Memory B cell (primary cell): Measurements from ENCODE around the gene TLR7.
A peak's percentile ranks its signal among the peaks of the same experiment; 100 is the strongest.

Experiments
- ATAC-seq: fragments of 150-1000 bp; cut with Tn5 transposase; 2 replicates; pipeline ENCODE4 v1.10.0; 2021; ENCODE audit warnings: low read depth, mild to moderate bottlenecking, moderate library complexity
- DNase-seq, 2 donors: peaks; one replicate each; pipeline ENCODE4 v3.0.0; 2022; ENCODE audit warnings: low spot score in 2 of 2
- H3K27ac Mint-ChIP-seq: one replicate; pipeline ENCODE4 v1.8.0; 2022; ENCODE audit warnings: mild to moderate bottlenecking, moderate library complexity, mixed read lengths
- H3K27me3 Mint-ChIP-seq: one replicate; pipeline ENCODE4 v1.8.0; 2022; ENCODE audit warnings: mixed read lengths
- H3K36me3 Mint-ChIP-seq: one replicate; pipeline ENCODE4 v1.8.0; 2022; ENCODE audit warnings: mild to moderate bottlenecking, mixed read lengths
- H3K4me1 Mint-ChIP-seq: one replicate; pipeline ENCODE4 v1.8.0; 2022; ENCODE audit warnings: mixed read lengths
- H3K4me3 Mint-ChIP-seq: one replicate; pipeline ENCODE4 v1.8.0; 2022; ENCODE audit warnings: mild to moderate bottlenecking, moderate library complexity, mixed read lengths
- H3K9me3 Mint-ChIP-seq: one replicate; pipeline ENCODE4 v1.8.0; 2022; ENCODE audit warnings: mixed read lengths

The TLR7 gene

DNA sequence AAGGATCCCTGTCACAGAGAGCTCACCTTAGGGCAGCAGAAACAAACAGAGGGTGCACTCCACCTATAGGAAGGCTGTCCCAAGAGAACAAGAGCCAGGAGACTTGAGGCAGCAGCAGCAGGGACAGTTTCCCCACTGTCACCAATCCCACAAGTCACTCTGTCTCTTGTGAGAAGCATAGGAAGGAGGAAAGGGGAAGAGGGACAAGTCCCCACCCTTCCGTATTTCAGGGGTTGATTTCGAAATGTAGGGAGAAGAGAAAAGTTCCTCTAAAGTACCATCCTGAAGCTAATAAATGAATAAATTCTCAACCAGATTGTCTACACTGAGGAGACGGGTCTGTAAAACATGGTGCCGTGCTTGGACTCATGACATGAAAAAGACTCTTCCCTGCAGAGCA is 30.1 kb downstream of the TLR7 start:
- no peaks in the 10 kb centered on the region for H3K36me3 Mint-ChIP-seq
- H3K27me3 Mint-ChIP-seq: no peaks in the 10 kb centered on the region
- H3K4me1 Mint-ChIP-seq: peaks cover 19% of the 10 kb centered on the region
- H3K27ac Mint-ChIP-seq: no peak overlapping the region
- no peak overlapping the region for H3K4me3 Mint-ChIP-seq
- no peak for ATAC-seq
- no peak for DNase-seq
- H3K9me3 Mint-ChIP-seq: no peaks in the 10 kb centered on the region

DNA sequence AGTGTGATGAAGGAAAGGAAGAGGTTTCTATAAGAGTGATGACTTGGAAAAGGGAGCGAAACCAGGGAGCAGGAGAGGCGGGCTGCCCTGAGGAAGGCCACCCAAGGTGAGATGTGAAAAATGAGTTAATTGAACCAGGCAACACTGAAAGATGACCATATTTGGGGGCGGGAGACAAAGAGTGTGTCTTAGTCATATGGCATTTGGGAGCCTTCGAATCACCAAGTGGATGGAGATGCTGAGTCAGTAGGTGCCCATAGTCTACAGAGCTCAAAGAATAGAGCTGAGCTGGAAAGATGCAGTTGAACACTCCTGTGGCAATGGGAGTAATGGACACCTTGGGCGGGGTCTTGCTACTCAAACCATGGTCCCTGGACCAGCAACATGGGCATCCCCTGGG is 31.2 kb downstream of the TLR7 start:
- Mint-ChIP-seq H3K27ac (no peak overlapping the region), H3K4me3 (no peak overlapping the region), H3K36me3 (no peaks in the 10 kb centered on the region), H3K9me3 (no peaks in the 10 kb centered on the region), H3K4me1 (peaks cover 21% of the 10 kb centered on the region), H3K27me3 (no peaks in the 10 kb centered on the region)
- ATAC-seq (no peak), DNase-seq (no peak)

DNA sequence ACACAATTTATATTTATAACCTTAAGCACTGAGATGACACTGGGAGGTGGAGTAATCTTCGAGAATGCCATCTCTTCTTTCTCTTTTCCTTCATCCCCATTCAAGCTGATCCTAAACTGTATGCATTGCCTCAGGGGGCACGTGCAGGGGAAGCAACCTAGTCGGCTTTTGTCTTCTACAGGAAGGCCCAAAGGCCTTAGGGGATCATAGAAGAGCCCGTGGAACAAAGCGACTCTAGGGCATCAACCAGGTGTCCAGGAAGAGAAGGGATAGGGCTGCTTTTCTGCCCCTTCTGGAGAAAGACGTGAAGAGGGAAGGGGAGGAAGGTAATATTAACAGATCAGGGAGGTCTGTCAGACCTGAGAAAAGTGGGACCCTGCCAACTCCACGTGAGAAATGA is 32.6 kb downstream of the TLR7 start:
- DNase-seq (no peak), ATAC-seq (no peak)
- Mint-ChIP-seq H3K27me3 (no peaks in the 10 kb centered on the region), H3K4me3 (no peak overlapping the region), H3K9me3 (no peaks in the 10 kb centered on the region), H3K27ac (no peak overlapping the region), H3K36me3 (no peaks in the 10 kb centered on the region), H3K4me1 (peaks cover 10% of the 10 kb centered on the region)

DNA sequence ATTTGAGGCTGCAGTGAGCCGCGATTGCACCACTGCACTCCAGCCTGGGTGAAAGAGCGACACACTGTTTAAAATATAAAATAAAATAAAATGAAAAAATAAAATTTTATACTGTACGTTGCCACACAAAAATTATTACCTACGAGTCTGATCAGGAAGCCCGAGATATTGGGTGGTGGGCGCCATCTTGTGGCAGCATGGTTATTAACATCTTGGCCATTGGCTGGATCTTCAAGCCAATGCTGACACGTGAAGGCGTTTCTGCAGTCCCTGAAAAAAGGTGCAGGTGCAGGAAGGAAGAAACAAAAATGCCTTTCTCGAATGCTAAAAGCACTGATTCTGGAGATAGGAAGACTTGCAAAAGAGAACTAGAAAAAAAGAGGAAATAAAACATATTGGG is 34.6 kb downstream of the TLR7 start:
- Mint-ChIP-seq H3K4me3 (peak overlapping the region; percentile 11), H3K9me3 (no peaks in the 10 kb centered on the region), H3K4me1 (peaks cover 10% of the 10 kb centered on the region), H3K36me3 (no peaks in the 10 kb centered on the region), H3K27ac (no peak overlapping the region), H3K27me3 (no peaks in the 10 kb centered on the region)
- DNase-seq: peak; percentile 46 to 63
- ATAC-seq: peak; percentile 66

DNA sequence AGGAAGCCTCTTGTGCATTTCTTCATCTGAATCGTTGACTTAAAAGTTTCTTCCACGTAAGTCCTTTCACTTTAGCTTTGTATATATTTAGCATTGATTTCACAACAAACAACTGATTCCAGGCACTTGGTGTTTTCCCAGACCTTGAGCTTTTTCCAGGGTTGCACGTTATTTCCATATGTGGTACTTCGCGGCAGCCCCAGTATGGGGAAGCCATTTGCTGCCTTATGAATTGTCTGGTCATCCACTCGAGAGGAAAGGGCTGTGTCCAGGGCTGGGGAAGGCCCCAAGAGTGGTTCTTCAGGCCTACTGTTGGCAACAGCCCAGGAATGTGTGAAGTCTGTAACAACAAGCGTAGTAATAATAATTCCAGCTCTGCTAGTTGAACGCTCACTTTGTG is 36.8 kb downstream of the TLR7 start:
- no peak overlapping the region for H3K27ac Mint-ChIP-seq
- H3K27me3 Mint-ChIP-seq: no peaks in the 10 kb centered on the region
- H3K4me1 Mint-ChIP-seq: peaks cover 10% of the 10 kb centered on the region
- no peak overlapping the region for H3K4me3 Mint-ChIP-seq
- no peak for DNase-seq
- H3K9me3 Mint-ChIP-seq: no peaks in the 10 kb centered on the region
- no peak for ATAC-seq
- no peaks in the 10 kb centered on the region for H3K36me3 Mint-ChIP-seq

DNA sequence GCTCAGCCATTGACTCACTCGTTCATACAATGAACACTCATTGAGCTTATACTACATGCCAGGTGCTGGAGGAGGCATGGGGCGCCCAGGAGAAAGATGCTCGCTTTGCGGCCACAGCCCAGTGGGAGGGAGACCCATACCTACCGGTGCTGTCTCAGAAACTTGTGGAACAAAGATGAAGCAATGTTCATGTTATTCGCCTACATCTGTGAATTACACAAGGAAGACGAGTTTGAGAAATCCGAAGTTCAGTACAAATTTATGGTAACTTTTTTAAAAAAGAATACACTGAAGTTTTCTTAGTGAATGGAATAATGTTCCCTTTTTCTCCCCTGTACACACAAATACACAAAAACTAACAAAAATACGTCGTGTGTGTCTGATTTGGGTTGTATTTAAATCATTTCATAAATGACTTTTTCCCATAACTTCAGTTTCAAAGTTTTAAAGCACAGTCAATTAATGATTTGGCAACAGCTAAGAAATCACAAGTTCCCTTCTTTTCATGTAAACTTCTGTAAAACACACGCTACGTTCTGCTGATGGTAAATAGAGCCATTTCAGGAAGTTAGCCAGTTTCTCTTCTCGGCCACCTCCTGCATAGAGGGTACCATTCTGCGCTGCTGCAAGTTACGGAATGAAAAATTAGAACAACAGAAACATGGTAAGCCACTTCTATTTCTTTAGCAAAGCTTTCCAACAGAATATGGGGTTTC is 39.3 kb downstream of the TLR7 start, which contains the start of gene TLR8:
TLR8 (plus strand) TSS at position 575 of the 716 bp plus-strand sequence; CDS start at position 662, 87 bp downstream.
- H3K27ac Mint-ChIP-seq: no peak within 1 kb of the TSS
- peak within 1 kb of the TSS; percentile 14 for H3K4me3 Mint-ChIP-seq
- DNase-seq (no peak), ATAC-seq (no peak)
- no peaks in the 10 kb centered on the region for H3K9me3 Mint-ChIP-seq
- no peaks in the 10 kb centered on the region for H3K27me3 Mint-ChIP-seq
- peaks cover 12% of the 10 kb centered on the region for H3K4me1 Mint-ChIP-seq
- H3K36me3 Mint-ChIP-seq: no peaks in the 10 kb centered on the region

DNA sequence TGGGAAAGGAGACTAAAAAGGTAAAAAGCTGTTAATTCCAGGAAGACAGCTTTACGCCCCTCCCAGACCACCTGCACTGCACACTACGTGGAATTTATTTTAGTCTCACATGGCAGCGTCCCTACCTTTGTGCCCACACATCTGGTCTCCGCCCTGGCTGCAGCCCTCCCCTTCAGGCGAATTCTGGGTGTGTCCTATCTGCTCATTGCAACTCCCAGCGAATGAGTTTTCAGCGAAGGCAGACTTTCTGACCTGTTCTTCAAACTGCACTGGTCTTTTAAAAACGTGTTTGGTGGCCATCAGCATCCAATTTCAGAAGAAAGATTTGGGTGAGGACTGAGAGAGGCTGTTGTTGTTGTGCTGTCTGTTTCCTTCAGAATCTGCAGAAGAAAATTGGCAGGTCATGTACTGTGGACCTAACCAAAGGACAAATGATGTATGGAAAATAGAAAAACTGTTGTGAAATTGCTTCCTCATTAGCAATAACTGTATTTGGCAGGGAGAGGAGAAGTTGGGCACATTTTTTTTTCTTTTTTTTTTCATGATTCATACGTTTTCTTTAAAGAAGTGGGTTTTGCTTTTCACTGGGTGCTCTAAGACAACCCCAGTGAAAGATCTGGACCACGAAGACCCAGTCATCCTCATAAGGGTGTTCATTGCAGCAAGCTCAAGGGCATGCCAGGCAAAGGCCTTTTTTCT is 43.7 kb downstream of the TLR7 start:
- H3K9me3 Mint-ChIP-seq: no peaks in the 10 kb centered on the region
- H3K4me3 Mint-ChIP-seq: no peak overlapping the region
- peaks cover 9% of the 10 kb centered on the region for H3K4me1 Mint-ChIP-seq
- H3K27me3 Mint-ChIP-seq: no peaks in the 10 kb centered on the region
- no peak for DNase-seq
- no peak for ATAC-seq
- no peaks in the 10 kb centered on the region for H3K36me3 Mint-ChIP-seq
- H3K27ac Mint-ChIP-seq: no peak overlapping the region

DNA sequence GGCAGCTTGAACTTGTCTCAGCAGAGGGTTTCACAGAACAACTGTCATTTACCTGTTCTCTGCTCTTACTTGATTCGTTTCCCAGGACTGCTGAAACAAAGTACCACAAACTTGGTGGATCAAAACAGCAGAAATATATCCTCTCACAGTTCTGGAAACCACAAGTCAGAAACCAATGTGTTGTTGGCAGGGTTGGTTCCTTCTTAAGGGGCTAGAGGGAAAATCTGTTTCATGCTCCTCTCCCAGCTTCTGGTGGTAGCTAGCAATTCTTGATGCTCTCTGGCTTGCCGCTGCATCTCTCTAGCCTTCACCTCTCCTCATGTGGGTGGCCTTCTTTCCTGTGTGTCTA is 44.2 kb downstream of the TLR7 start:
- H3K4me1 Mint-ChIP-seq: peaks cover 9% of the 10 kb centered on the region
- DNase-seq (no peak), ATAC-seq (no peak)
- no peaks in the 10 kb centered on the region for H3K27me3 Mint-ChIP-seq
- H3K36me3 Mint-ChIP-seq: no peaks in the 10 kb centered on the region
- H3K27ac Mint-ChIP-seq: no peak overlapping the region
- no peaks in the 10 kb centered on the region for H3K9me3 Mint-ChIP-seq
- H3K4me3 Mint-ChIP-seq: no peak overlapping the region

DNA sequence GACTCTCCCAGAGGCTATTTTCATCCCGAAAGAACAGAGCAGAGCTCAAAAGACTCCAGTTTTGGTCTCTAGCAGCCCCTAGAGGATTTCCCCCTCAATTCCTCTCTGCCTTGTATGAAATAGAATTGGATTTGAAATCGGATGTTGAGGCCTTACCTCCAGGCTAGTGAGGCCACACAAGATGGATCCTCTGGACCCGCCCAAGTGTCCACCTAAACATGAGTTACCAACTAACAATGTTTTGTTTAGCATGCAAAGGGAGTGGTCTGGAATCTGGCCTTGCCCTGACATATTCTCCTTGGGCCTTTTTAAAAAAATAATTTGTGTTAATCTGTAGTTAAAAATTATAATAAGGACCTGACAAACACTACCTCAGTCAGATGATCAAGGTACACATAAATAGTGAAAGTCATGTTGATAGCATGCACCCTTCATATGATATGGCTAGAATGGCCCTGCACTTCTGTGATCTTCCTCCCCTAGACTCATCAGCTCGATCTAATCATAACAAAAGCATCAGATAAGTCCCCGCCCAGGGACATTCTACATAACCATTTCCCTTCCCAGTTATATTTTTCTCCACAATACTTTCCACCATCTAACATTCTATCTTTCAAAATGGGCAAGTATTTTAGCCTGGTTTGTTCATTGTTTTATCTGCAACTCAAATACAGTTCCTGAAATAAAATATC is 46.1 kb downstream of the TLR7 start:
- DNase-seq (no peak), ATAC-seq (no peak)
- H3K27me3 Mint-ChIP-seq: no peaks in the 10 kb centered on the region
- H3K27ac Mint-ChIP-seq: no peak overlapping the region
- H3K36me3 Mint-ChIP-seq: no peaks in the 10 kb centered on the region
- H3K4me1 Mint-ChIP-seq: peaks cover 9% of the 10 kb centered on the region
- no peaks in the 10 kb centered on the region for H3K9me3 Mint-ChIP-seq
- H3K4me3 Mint-ChIP-seq: no peak overlapping the region

DNA sequence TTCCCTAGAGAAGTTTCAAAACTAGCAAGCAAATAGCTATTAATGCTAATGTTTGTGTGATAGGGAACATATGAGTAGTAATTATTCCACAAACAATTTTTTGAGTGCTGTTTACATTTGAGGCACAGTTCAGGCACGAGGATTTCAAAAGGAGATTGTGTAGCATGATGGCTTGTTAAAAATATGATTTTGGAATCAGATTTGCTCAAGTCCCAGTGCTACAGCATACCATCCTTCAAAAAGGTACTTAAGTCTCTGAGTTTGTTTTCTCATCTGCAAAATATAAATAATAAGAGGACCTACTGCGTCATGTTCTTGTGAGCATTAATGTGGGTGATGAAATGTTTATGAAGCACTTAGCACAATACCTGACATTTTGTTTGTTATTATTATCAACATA is 50.9 kb downstream of the TLR7 start:
- Mint-ChIP-seq H3K27ac (no peak overlapping the region), H3K4me3 (no peak overlapping the region), H3K9me3 (no peaks in the 10 kb centered on the region), H3K36me3 (no peaks in the 10 kb centered on the region), H3K4me1 (no peaks in the 10 kb centered on the region), H3K27me3 (no peaks in the 10 kb centered on the region)
- no peak for DNase-seq
- no peak for ATAC-seq

DNA sequence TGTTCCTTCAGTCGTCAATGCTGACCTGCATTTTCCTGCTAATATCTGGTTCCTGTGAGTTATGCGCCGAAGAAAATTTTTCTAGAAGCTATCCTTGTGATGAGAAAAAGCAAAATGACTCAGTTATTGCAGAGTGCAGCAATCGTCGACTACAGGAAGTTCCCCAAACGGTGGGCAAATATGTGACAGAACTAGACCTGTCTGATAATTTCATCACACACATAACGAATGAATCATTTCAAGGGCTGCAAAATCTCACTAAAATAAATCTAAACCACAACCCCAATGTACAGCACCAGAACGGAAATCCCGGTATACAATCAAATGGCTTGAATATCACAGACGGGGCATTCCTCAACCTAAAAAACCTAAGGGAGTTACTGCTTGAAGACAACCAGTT is 52.2 kb downstream of the TLR7 start:
- no peak for ATAC-seq

DNA sequence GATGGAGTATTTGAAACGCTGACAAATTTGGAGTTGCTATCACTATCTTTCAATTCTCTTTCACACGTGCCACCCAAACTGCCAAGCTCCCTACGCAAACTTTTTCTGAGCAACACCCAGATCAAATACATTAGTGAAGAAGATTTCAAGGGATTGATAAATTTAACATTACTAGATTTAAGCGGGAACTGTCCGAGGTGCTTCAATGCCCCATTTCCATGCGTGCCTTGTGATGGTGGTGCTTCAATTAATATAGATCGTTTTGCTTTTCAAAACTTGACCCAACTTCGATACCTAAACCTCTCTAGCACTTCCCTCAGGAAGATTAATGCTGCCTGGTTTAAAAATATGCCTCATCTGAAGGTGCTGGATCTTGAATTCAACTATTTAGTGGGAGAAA is 52.7 kb downstream of the TLR7 start:
- ATAC-seq (no peak), DNase-seq (no peak)

More for the DNA sequence above, 52.2 kb downstream of the TLR7 start:
- H3K9me3 Mint-ChIP-seq: no peaks in the 10 kb centered on the region
- no peak overlapping the region for H3K27ac Mint-ChIP-seq
- DNase-seq: no peak
- no peaks in the 10 kb centered on the region for H3K27me3 Mint-ChIP-seq
- no peaks in the 10 kb centered on the region for H3K4me1 Mint-ChIP-seq
- no peaks in the 10 kb centered on the region for H3K36me3 Mint-ChIP-seq
- H3K4me3 Mint-ChIP-seq: no peak overlapping the region

DNA sequence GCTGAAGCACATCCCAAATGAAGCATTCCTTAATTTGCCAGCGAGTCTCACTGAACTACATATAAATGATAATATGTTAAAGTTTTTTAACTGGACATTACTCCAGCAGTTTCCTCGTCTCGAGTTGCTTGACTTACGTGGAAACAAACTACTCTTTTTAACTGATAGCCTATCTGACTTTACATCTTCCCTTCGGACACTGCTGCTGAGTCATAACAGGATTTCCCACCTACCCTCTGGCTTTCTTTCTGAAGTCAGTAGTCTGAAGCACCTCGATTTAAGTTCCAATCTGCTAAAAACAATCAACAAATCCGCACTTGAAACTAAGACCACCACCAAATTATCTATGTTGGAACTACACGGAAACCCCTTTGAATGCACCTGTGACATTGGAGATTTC is 54.1 kb downstream of the TLR7 start:
- Mint-ChIP-seq H3K36me3 (no peaks in the 10 kb centered on the region), H3K27ac (no peak overlapping the region), H3K9me3 (no peaks in the 10 kb centered on the region), H3K4me3 (no peak overlapping the region), H3K27me3 (no peaks in the 10 kb centered on the region), H3K4me1 (no peaks in the 10 kb centered on the region)
- ATAC-seq: no peak
- DNase-seq: no peak

More for the DNA sequence above, 52.7 kb downstream of the TLR7 start:
- H3K36me3 Mint-ChIP-seq: no peaks in the 10 kb centered on the region
- no peak overlapping the region for H3K27ac Mint-ChIP-seq
- no peaks in the 10 kb centered on the region for H3K27me3 Mint-ChIP-seq
- H3K9me3 Mint-ChIP-seq: no peaks in the 10 kb centered on the region
- H3K4me3 Mint-ChIP-seq: no peak overlapping the region
- no peaks in the 10 kb centered on the region for H3K4me1 Mint-ChIP-seq

DNA sequence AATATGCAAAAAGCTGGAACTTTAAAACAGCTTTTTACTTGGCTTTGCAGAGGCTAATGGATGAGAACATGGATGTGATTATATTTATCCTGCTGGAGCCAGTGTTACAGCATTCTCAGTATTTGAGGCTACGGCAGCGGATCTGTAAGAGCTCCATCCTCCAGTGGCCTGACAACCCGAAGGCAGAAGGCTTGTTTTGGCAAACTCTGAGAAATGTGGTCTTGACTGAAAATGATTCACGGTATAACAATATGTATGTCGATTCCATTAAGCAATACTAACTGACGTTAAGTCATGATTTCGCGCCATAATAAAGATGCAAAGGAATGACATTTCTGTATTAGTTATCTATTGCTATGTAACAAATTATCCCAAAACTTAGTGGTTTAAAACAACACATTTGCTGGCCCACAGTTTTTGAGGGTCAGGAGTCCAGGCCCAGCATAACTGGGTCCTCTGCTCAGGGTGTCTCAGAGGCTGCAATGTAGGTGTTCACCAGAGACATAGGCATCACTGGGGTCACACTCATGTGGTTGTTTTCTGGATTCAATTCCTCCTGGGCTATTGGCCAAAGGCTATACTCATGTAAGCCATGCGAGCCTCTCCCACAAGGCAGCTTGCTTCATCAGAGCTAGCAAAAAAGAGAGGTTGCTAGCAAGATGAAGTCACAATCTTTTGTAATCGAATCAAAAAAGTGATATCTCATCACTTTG is 55.2 kb downstream of the TLR7 start:
- no peak for ATAC-seq
- Mint-ChIP-seq H3K4me1 (no peaks in the 10 kb centered on the region), H3K4me3 (no peak overlapping the region), H3K9me3 (no peaks in the 10 kb centered on the region), H3K36me3 (no peaks in the 10 kb centered on the region), H3K27ac (no peak overlapping the region), H3K27me3 (no peaks in the 10 kb centered on the region)
- DNase-seq: no peak
